CD4-positive, alpha-beta memory T cell (primary cell): Measurements from ENCODE around the gene LRP1-AS. TPM values are rescaled to one million over a fixed set of nuclear protein-coding genes. Genes with fewer than 3 reads are reported as not detected.
A peak's percentile ranks its signal among the peaks of the same experiment; 100 is the strongest.

ENCODE experiments used
- CTCF ChIA-PET: fragments of 350-600 bp; sonication (Branson Sonifier 250); formaldehyde crosslinking; loops from one replicate; lab custom pipeline; 2021; ENCODE audit warnings: inconsistent platforms; ENCODE audit not compliant: partially characterized antibody; lab: Charles Lee
- POLR2A ChIA-PET: fragments of 350-600 bp; sonication (Branson Sonifier 250); formaldehyde crosslinking; loops from one replicate; lab custom pipeline; 2021; ENCODE audit not compliant: partially characterized antibody; lab: Charles Lee
- DNase-seq, 5 donors: peaks; one replicate each; pipeline versions ENCODE4 v3.0.0 to v3.0.0-alpha.2; 2020 to 2022; ENCODE audit warnings: mixed read lengths in 1 of 5
- H3K27ac ChIP-seq: one replicate; pipeline ENCODE4 v1.7.0; 2013; ENCODE audit warnings: low read depth, low read length
- H3K27me3 ChIP-seq: 2 replicates; pipeline ENCODE4 v1.7.0; 2013; ENCODE audit warnings: mild to moderate bottlenecking, low read length, moderate library complexity; ENCODE audit not compliant: insufficient read depth
- H3K36me3 ChIP-seq: 2 replicates; pipeline ENCODE4 v1.7.0; 2013; ENCODE audit warnings: mild to moderate bottlenecking, low read length, moderate library complexity; ENCODE audit not compliant: insufficient read depth
- H3K4me1 ChIP-seq: 2 replicates; pipeline ENCODE4 v1.7.0; 2013; ENCODE audit warnings: mild to moderate bottlenecking, low read length, moderate library complexity; ENCODE audit not compliant: insufficient read depth
- H3K4me3 ChIP-seq, 2 donors: one replicate each; pipeline ENCODE4 v1.7.0; 2013; ENCODE audit warnings: low read length in 2 of 2, mild to moderate bottlenecking in 1 of 2
- H3K9me3 ChIP-seq, 2 donors: one replicate each; pipeline ENCODE4 v1.7.0; 2013; ENCODE audit warnings: low read length in 2 of 2, control low read depth in 1 of 2; ENCODE audit not compliant: control insufficient read depth in 1 of 2
- H3K27ac Mint-ChIP-seq, 7 donors: one replicate each; pipeline ENCODE4 v1.8.0; 2020 to 2021; ENCODE audit warnings: mixed read lengths in 7 of 7, mild to moderate bottlenecking in 6 of 7, inconsistent platforms in 3 of 7, moderate library complexity in 3 of 7
- H3K27me3 Mint-ChIP-seq, 2 donors: one replicate each; pipeline ENCODE4 v1.8.0; 2020 to 2021; ENCODE audit warnings: mixed read lengths in 2 of 2
- H3K36me3 Mint-ChIP-seq, 2 donors: one replicate each; pipeline ENCODE4 v1.8.0; 2020 to 2021; ENCODE audit warnings: mixed read lengths in 2 of 2, inconsistent platforms in 1 of 2, mild to moderate bottlenecking in 1 of 2
- H3K4me1 Mint-ChIP-seq, 4 donors: one replicate each; pipeline ENCODE4 v1.8.0; 2020 to 2021; ENCODE audit warnings: mixed read lengths in 4 of 4, mild to moderate bottlenecking in 1 of 4
- H3K4me3 Mint-ChIP-seq, 8 donors: one replicate each; pipeline ENCODE4 v1.8.0; 2020 to 2021; ENCODE audit warnings: mixed read lengths in 8 of 8, mild to moderate bottlenecking in 7 of 8, moderate library complexity in 6 of 8, inconsistent platforms in 3 of 8
- H3K9me3 Mint-ChIP-seq, 8 donors: one replicate each; pipeline ENCODE4 v1.8.0; 2020 to 2021; ENCODE audit warnings: mixed read lengths in 8 of 8, mild to moderate bottlenecking in 5 of 8, inconsistent platforms in 3 of 8, moderate library complexity in 1 of 8
- intact Hi-C: fragments of 100-400 bp; cut with micrococcal nuclease; formaldehyde crosslinking; loops from one replicate; pipeline ENCODE4 v1.15.1; 2023
- polyA plus RNA-seq, 2 donors: library from polyadenylated mRNA; unstranded; fragments of 300-500 nt; fragmentation: Illumina TruSeq; gene quantifications; one replicate each; pipeline ENCODE4 v1.2.3, GENCODE V29; 2021
- total RNA-seq, 2 experiments: library from RNA; stranded (reverse); gene quantifications; one replicate each; pipeline ENCODE4 v1.2.3, GENCODE V29; 2021

LRP1-AS gene
- total and polyA plus RNA-seq, 4 experiments from 2014 or later, result not detected

DNA sequence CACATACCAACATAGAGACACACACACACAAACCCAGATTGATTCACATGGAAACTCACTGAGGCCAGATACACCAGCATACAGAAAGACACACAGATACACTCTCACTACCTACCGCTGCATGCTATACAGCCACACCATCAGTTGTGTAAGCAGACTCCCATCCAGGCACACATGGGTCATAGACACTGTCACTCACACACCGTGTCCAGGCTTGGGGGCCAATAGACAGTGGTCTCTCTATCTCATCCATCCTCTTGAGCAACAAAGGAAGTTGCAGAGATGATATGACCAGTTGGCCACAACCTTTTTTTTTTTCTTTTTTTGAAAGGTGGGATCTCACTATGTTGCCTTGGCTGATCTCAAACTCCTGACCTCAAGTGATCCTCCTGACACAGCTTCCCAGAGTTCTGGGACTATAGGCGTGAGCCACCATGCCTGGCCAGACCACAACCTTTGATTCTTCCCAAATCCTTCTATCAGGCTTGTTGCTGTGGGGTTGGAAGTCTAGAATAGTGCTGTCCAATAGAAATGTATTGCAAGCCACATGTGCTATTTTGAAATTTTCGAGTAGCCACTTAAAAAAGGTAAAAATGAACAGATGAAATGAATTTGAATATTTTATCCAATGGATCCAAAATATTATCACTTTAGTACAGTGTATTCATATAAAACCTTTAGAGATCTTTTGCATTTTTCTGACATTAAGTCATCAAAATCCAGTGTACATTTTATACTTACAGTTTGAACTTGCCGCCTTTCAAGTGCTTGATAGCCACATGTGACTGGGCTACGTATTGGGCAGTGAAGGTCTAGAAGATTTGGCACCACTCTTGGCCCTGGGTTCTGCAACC, 7.4 kb downstream of the LRP1-AS start:
- ChIA-PET POLR2A (no interaction called here), CTCF (no interaction called here)
- H3K36me3 Mint-ChIP-seq, result peaks cover 0 to 4% of the 10 kb centered on the region in 2 donors
- no peak overlapping the region for H3K4me3 Mint-ChIP-seq
- H3K36me3 ChIP-seq, result no peaks in the 10 kb centered on the region
- H3K27ac Mint-ChIP-seq, result no peak overlapping the region
- no peaks in the 10 kb centered on the region for H3K27me3 ChIP-seq
- intact Hi-C loops, result no loop called here
- H3K9me3 ChIP-seq, result no peaks in the 10 kb centered on the region
- no peaks in the 10 kb centered on the region for H3K4me1 ChIP-seq
- H3K27me3 Mint-ChIP-seq, result no peaks in the 10 kb centered on the region
- peaks cover 0 to 3% (median 0%) of the 10 kb centered on the region in 4 donors for H3K4me1 Mint-ChIP-seq
- no peak for DNase-seq
- H3K4me3 ChIP-seq, result no peak overlapping the region
- no peaks in the 10 kb centered on the region for H3K9me3 Mint-ChIP-seq
- H3K27ac ChIP-seq, result no peak overlapping the region

DNA sequence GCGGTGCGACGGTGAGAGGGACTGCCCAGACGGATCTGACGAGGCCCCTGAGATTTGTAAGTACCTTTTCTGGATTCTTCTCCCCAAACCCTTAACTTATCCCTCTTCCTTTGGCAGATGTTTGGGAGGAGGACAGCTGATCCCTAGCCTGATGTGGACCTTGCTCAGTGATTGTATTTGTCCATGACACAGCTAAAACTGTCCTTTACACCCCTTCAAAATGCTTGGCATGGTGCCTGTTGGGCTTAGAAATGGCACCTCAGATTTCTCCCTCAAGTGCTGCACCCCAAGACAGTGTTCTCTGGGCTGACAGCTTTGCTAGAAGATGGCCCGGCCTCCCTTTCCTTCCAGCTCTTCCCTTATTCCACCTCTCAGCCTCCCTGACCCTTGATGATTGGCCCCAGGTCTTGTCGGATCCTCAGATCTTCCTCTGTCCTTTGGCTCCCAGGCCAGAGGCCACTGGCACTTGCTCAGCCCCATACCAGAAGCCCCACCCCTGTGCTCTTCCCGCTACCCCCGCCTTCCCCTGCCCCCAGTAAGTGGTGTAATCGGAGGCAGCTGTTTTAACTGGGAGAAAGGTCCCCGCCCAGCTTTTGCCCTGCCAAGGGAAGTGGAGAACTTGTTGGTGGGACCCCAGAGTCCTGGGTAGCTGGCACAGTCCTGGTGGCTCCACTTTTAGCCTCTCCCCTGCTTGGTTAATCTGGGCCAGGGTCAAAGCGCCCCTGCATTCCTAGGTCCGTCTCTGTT, 8.7 kb downstream of the LRP1-AS start:
- H3K27ac Mint-ChIP-seq, result no peak overlapping the region
- CTCF ChIA-PET, result interaction anchor here (0.8 to 0.9 kb wide), 2 partner anchors 14 to 38 kb away, joined by 3 to 4 read pairs; no protein-coding TSS in a partner anchor
- POLR2A ChIA-PET, result no interaction called here

DNA sequence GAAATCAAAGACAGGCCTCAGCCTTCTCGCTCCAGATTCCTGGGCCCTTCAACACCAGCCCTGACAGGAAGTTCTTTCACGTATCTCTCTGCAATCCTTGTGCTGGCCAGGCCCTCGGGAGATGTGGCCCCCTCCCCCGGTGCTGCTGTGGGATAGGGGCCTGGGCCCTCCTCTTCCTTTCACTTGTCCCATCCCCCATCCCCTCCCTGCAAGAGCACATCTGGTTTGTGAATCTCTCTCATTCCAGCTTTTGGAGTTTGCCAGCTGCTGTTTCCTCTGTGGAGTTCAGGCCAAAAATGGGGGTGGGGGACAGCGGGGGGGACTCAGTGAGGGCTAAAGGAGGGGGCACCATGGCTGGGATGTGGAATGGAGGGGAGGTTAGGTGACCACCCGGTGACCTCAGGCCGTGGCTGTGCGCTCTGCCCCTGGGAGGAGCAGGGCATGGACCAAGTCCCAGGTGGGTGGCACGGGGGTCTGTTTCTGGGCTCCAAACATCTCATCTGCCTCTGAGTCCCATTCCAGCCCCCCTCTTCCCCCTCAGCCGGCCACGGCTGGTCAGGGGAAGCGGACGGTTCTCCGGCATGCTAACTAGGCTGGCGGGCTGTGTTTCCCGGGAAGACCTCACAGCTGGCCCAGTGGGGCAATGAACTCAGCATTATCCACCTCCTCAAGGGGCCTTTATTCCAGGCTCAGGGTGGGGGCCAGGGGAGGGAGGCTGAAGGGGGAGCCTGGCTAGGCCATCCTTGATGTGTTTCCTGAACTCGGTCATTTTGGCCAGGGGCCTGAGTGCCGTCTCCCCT, 11.7 kb downstream of the LRP1-AS start:
- H3K4me1 Mint-ChIP-seq, result peaks cover 0 to 8% (median 3%) of the 10 kb centered on the region in 4 donors

More for the DNA sequence above, 8.7 kb downstream of the LRP1-AS start:
- Mint-ChIP-seq H3K4me1 (peaks cover 0 to 3% (median 0%) of the 10 kb centered on the region in 4 donors), H3K4me3 (no peak overlapping the region), H3K27me3 (no peaks in the 10 kb centered on the region), H3K9me3 (no peaks in the 10 kb centered on the region), H3K36me3 (peaks cover 0 to 4% of the 10 kb centered on the region in 2 donors)
- no peak for DNase-seq
- H3K27me3 ChIP-seq, result no peaks in the 10 kb centered on the region
- no peaks in the 10 kb centered on the region for H3K4me1 ChIP-seq
- no peak overlapping the region for H3K4me3 ChIP-seq
- intact Hi-C loops, result no loop called here
- H3K36me3 ChIP-seq, result no peaks in the 10 kb centered on the region
- no peaks in the 10 kb centered on the region for H3K9me3 ChIP-seq
- no peak overlapping the region for H3K27ac ChIP-seq

DNA sequence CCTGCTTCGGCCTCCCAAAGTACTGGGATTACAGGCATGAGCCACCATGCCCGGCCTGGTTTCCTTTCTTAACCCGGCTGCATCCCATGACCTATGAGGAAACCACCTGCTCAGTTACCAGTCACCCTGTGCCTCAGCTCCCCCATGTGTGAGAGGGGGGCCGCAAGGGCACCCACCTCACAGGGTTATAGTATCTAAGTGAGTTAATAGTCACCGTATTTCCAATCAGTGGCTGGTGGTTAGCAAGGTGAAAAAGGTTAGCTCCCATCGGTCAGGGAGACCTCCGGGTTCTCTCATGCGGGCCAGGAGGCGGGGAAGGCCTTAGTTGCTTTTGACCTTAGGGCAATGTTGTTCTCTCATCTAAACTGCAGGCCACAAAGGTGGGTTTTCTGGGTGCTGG, 12.5 kb downstream of the LRP1-AS start:
- no peak for DNase-seq
- Mint-ChIP-seq H3K27me3 (no peaks in the 10 kb centered on the region), H3K9me3 (no peaks in the 10 kb centered on the region), H3K4me1 (peaks cover 0 to 15% (median 7%) of the 10 kb centered on the region in 4 donors), H3K36me3 (peaks cover 0 to 4% of the 10 kb centered on the region in 2 donors), H3K27ac (no peak overlapping the region), H3K4me3 (no peak overlapping the region)
- POLR2A ChIA-PET, result no interaction called here
- H3K27me3 ChIP-seq, result no peaks in the 10 kb centered on the region
- H3K9me3 ChIP-seq, result no peaks in the 10 kb centered on the region
- no peak overlapping the region for H3K4me3 ChIP-seq
- CTCF ChIA-PET, result interaction anchor here (1.1 to 3.0 kb wide), 2 partner anchors 11 to 73 kb away, joined by 3 to 15 read pairs; no protein-coding TSS in a partner anchor
- no peaks in the 10 kb centered on the region for H3K36me3 ChIP-seq
- H3K27ac ChIP-seq, result no peak overlapping the region
- H3K4me1 ChIP-seq, result no peaks in the 10 kb centered on the region
- intact Hi-C loops, result no loop called here

More for the DNA sequence above, 11.7 kb downstream of the LRP1-AS start:
- Mint-ChIP-seq H3K27ac (no peak overlapping the region), H3K36me3 (peaks cover 0 to 4% of the 10 kb centered on the region in 2 donors), H3K9me3 (no peaks in the 10 kb centered on the region), H3K4me3 (no peak overlapping the region), H3K27me3 (no peaks in the 10 kb centered on the region)
- CTCF ChIA-PET, result interaction anchor here (1.1 to 3.0 kb wide), 4 partner anchors 11 to 74 kb away, joined by 3 to 15 read pairs (median 4); no protein-coding TSS in a partner anchor
- POLR2A ChIA-PET, result no interaction called here
- DNase-seq, result no peak
- Histone ChIP-seq H3K36me3 (no peaks in the 10 kb centered on the region), H3K9me3 (no peaks in the 10 kb centered on the region), H3K4me1 (no peaks in the 10 kb centered on the region), H3K4me3 (no peak overlapping the region), H3K27ac (no peak overlapping the region), H3K27me3 (no peaks in the 10 kb centered on the region)
- intact Hi-C loops, result no loop called here

DNA sequence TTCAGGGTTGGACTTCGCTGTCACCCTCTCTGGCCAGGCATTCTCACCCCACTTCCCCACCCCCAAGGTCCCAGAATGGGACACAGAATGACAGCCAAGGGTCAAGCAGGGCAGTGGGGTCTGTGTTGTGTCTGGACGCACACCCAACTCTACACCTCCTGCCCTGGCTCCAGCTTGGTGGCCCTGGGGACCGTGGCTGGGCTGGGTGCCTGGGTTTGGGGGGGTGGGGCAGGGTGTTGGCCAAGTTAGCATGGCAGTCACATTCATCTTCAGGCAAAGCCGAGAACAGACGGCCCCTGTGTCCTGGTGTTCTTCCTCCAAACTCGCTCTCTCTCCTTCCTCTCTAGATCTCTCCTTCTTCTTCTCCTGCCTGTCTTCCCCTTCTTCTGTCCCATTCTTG, 13.5 kb downstream of the LRP1-AS start:
- Mint-ChIP-seq H3K4me3 (no peak overlapping the region), H3K36me3 (no peaks in the 10 kb centered on the region), H3K27ac (no peak overlapping the region), H3K4me1 (peaks cover 0 to 20% (median 11%) of the 10 kb centered on the region in 4 donors), H3K9me3 (no peaks in the 10 kb centered on the region), H3K27me3 (no peaks in the 10 kb centered on the region)
- Histone ChIP-seq H3K36me3 (no peaks in the 10 kb centered on the region), H3K9me3 (no peaks in the 10 kb centered on the region), H3K4me3 (no peak overlapping the region), H3K27me3 (no peaks in the 10 kb centered on the region), H3K4me1 (peaks cover 2% of the 10 kb centered on the region), H3K27ac (no peak overlapping the region)
- ChIA-PET CTCF (interaction anchor here (1.0 to 3.0 kb wide), 3 partner anchors 10 to 63 kb away, joined by 3 to 15 read pairs (median 4); no protein-coding TSS in a partner anchor), POLR2A (no interaction called here)
- DNase-seq, result no peak
- intact Hi-C loops, result no loop called here

DNA sequence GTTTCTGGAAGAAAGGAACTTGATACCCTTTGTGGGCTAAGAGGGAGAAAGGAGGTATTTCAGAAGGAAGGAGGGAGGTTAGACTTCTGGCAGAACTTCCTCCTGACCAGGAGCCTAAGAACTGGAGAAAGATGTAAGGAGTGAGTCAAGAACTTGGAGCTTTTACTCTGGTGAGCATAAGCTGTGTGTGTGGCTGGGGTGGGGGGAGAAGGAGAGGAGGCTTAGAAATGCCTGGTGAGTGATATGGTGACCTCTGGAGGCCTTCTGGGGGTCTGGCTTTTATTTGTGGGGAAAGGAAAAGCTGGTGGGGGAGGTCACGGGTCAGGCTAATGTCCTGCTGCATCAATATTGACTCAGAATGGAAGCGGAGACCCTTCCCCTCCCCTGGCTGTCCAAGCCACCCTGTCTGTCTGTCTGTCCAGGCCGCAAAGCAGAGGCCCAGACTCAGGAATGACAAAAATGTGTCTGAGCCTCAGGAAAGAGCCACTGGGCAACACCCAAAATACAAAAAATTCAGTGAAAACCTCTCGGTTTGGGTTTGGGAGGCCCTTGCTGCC, 14.3 kb downstream of the LRP1-AS start:
- Mint-ChIP-seq H3K27ac (peak overlapping the region in 2 of 7 donors; percentile 46 to 56), H3K27me3 (no peaks in the 10 kb centered on the region), H3K9me3 (no peaks in the 10 kb centered on the region), H3K4me3 (no peak overlapping the region), H3K36me3 (no peaks in the 10 kb centered on the region), H3K4me1 (peaks cover 0 to 20% (median 11%) of the 10 kb centered on the region in 4 donors)
- DNase-seq, result no peak
- Histone ChIP-seq H3K27me3 (no peaks in the 10 kb centered on the region), H3K27ac (no peak overlapping the region), H3K4me3 (no peak overlapping the region), H3K4me1 (peaks cover 5% of the 10 kb centered on the region), H3K36me3 (no peaks in the 10 kb centered on the region), H3K9me3 (no peaks in the 10 kb centered on the region)
- CTCF ChIA-PET, result interaction anchor here (1.0 to 3.0 kb wide), 3 partner anchors 10 to 62 kb away, joined by 3 to 15 read pairs (median 4); no protein-coding TSS in a partner anchor
- POLR2A ChIA-PET, result interaction anchor here (0.5 to 1.9 kb wide), 2 partner anchors 22 to 526 kb away, joined by 3 to 5 read pairs; partner anchors contain the start of gene STAT6
- intact Hi-C loops, result no loop called here
